NT2/D1 (cell line): ENCODE measurements around the gene PAPOLG.

Experiments
- SUZ12 ChIP-seq: IDR thresholded peaks from 2 replicates; pipeline ENCODE4 v1.6.1; 2011; ENCODE audit not compliant: insufficient read length, insufficient read depth; ENCODE audit errors: extremely low read depth
- ZNF274 ChIP-seq: IDR thresholded peaks from 2 replicates; pipeline ENCODE4 v1.6.1; 2011; ENCODE audit warnings: mild to moderate bottlenecking, low read depth, low read length

GRCh38 chr2:60708630-60709320 is 47.3 kb upstream of the PAPOLG start:
- no peak for TF ChIP-seq ZNF274
- no peak for TF ChIP-seq SUZ12
